Fibroblast of mammary gland (primary cell): ENCODE data around the gene ERI3.

Experiments
- DNase-seq: peaks from one replicate; pipeline ENCODE4 v3.0.0-alpha.2; 2010; ENCODE audit warnings: low read depth
- H3K4me3 ChIP-seq: 2 replicates; pipeline ENCODE4 v1.5.1; 2011; ENCODE audit warnings: low read depth, mild to moderate bottlenecking, low read length, moderate library complexity; ENCODE audit not compliant: control insufficient read depth
- TF ChIP-seq, protein P1 (sequence below): conservative IDR thresholded peaks from 2 replicates; pipeline ENCODE4 v1.5.1; 2011; ENCODE audit warnings: low read depth, low read length, inconsistent platforms; ENCODE audit not compliant: control insufficient read depth, insufficient read depth

Gene ERI3

DNA sequence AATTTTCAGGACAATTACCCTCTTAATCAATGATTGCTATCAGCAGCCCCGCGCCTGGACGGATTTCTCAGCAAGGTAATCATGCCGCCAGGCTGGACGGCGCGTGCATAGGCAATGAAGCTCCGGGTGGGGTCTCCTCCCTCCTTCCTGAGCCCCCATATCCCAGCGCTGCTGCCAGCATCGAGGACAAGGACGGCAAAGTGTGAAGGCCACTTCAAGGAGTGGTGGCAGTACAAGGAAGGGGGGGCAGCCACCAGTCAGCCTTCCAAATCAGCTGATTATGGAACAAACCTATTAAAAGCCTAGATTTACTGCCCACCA is 90.6 kb downstream of the ERI3 start:
- TF ChIP-seq, protein P1, sequence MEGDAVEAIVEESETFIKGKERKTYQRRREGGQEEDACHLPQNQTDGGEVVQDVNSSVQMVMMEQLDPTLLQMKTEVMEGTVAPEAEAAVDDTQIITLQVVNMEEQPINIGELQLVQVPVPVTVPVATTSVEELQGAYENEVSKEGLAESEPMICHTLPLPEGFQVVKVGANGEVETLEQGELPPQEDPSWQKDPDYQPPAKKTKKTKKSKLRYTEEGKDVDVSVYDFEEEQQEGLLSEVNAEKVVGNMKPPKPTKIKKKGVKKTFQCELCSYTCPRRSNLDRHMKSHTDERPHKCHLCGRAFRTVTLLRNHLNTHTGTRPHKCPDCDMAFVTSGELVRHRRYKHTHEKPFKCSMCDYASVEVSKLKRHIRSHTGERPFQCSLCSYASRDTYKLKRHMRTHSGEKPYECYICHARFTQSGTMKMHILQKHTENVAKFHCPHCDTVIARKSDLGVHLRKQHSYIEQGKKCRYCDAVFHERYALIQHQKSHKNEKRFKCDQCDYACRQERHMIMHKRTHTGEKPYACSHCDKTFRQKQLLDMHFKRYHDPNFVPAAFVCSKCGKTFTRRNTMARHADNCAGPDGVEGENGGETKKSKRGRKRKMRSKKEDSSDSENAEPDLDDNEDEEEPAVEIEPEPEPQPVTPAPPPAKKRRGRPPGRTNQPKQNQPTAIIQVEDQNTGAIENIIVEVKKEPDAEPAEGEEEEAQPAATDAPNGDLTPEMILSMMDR = no peak
- no peak overlapping the region for H3K4me3 ChIP-seq
- no peak for DNase-seq

DNA sequence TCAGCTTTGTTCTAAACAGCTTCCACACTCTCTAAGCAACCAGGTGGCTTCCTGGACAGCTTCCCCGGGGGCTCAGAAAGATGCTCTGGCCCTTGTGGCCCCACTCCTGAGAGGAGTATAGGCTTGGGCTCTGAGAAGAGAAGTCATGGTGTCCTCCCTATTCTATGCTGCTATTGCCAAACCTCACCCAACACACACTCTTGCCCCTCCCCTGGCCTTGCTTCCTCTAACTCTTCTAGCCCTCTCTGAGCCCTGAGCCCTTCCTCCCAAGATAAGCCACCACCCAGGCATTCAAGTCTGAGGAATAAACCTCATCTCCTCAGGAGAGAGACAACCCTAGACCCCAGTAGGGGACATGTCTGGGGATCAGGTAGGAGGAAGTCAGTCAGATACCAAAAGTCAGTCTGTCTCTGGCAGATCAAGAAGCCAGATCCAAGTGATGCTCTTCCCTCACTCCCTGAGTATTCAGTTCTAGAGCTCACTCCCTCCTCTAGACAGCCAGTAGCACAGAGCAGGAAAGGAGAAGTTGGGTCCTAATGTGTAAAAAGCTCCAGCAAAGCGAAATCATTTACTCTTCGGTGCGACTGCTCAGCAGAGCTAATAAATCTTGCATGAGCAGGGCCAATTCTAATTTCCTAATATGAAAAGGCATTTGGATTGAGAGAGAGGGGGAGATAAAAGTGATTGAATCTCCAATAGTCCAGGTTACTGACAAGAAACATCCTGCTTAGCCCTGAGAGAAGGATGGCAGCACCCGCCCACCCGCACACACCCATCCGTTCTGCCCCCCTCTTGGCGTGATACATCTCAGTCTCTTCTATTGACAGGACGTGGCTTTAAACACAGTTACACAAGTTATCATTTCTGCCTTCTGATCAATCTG is 91.2 kb downstream of the ERI3 start:
- no peak overlapping the region for H3K4me3 ChIP-seq
- TF ChIP-seq, protein P1 = no peak
- DNase-seq = no peak

DNA sequence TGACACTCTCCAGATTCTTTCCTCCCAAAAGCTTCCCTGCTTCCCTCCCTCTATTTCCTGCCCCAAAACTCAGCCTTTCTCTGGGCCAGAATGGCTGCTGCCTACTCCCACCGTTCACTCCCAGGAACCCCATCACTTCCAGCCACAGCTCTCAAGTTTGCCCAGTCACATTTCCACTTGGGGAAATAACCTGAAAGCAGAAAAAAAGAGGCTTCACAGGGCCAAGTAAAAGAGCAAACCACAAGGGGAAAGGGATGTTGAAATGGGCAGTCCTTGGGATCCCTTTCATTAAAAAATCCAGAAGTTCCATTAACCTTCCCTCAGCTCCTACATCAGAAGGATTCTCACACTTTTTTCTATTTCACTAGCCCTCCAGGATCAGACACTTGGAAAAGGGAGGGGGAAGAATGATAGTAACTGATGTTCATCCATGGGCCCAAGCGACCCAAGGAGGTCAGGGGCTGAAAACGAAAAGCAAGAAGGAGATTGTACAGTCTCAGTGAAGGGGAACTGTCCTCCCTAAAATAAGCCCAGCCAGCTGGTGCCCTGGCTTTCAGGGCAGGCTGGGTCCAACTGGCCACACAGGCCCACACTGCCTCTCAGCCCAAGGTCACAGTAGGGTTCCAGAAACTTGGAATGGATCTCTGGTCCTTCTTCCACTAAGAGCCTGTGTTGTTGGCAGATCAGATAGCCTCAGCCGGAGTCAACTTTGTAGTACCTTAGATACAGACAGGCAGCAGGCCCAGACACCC is 92.1 kb downstream of the ERI3 start:
- H3K4me3 ChIP-seq = no peak overlapping the region
- TF ChIP-seq, protein P1 = no peak

DNA sequence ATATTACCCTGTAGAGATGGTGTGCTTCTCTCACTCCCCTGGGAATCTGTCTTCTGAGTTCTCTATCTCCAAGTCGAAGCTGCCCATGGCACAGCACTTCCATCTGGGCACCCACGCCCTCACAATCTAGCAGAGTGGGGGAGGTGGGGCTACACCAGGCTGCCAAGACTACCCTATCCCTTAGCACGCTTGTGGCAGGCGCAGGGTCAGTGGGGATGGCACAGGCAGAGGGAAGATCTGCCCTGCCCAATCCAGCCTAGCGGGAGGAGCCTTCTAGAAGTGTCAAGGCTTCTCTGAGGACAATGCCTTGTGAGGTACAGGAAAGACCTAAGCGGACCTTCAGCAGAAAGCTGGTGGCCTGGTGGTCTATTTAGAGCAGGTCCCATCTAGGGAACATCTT is 92.6 kb downstream of the ERI3 start:
- H3K4me3 ChIP-seq = no peak overlapping the region
- DNase-seq = no peak
- TF ChIP-seq, protein P1 = no peak

More for the DNA sequence above, 92.1 kb downstream of the ERI3 start:
- DNase-seq = no peak

DNA sequence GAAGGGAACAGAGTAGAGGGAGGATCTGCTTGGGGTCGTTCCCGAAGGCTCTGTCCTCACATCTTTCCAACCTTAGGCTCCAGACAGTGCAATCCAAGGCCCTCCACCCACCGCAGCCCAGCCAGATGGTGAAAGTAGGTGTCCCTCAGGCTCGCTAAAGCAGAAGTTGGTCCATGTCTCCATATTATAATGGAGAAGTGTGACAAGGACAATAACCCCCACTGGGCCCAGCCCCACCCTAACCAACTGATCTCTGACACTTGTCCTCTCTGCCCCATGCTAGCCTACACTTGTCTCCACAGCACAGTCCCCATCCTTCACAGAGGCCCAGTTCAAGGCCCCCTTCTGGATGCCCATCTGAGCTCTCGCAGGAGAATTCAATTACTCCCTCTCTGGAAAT is 93.1 kb downstream of the ERI3 start:
- H3K4me3 ChIP-seq = no peak overlapping the region
- TF ChIP-seq, protein P1 = no peak
- no peak for DNase-seq

GRCh38 chr1:44261171-44261817 is 93.8 kb downstream of the ERI3 start:
- H3K4me3 ChIP-seq = no peak overlapping the region
- TF ChIP-seq, protein P1 = no peak
- DNase-seq = no peak
